ENCODE results near the gene SPON1. TPM values are rescaled to one million over a fixed set of nuclear protein-coding genes. Genes with fewer than 3 reads are reported as not detected.

Gene SPON1
- total and polyA plus RNA-seq, 8 donors: 9.3 to 122 (median 26.9) TPM

GRCh38 chr11:14264966-14265365, 302.4 kb downstream of the SPON1 start:
- WGBS, 5 donors: 89 to 98% (median 94%) methylated on average over 2 of the region's 2 CpGs
- intact Hi-C loops (cut with DNase I; ENCODE audit: low total_unique reads): no loop called here
- TF ChIP-seq POLR2AphosphoS5 (IDR thresholded peaks at IDR 0.05): no peak
- no peak for TF ChIP-seq POLR2A (IDR thresholded peaks at IDR 0.05)
- TF ChIP-seq CTCF (IDR thresholded peaks at IDR 0.05): no peak
- TF ChIP-seq EP300 (IDR thresholded peaks at IDR 0.05): no peak
- peaks cover 9 to 57% (median 26%) of the 10 kb centered on the region in 4 donors for H3K36me3 ChIP-seq
- no peaks in the 10 kb centered on the region for H3K27me3 ChIP-seq
- no peak overlapping the region for H3K27ac ChIP-seq
- H3K4me3 ChIP-seq: no peak overlapping the region
- H3K4me1 ChIP-seq: peaks cover 0 to 18% (median 12%) of the 10 kb centered on the region in 4 donors
- no peak for DNase-seq
- H3K9me3 ChIP-seq: no peaks in the 10 kb centered on the region

DNA sequence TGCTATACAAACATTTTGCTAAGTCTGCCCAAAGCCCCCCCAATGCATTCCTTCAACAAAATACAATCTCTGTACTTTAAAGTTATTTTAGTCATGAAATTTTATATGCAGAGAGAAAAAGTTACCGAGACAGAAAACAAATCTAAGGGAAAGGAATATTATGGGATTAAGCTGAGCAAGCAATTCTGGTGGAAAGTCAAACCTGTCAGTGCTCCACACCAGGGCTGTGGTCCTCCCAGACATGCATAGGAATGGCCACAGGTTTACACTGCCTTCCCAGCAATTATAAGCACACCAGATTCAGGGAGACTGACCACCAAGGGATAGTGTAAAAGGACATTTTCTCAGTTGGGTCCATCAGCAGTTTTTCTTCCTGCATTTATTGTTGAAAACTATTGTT, 304.1 kb downstream of the SPON1 start:
- H3K4me3 ChIP-seq: no peak overlapping the region
- WGBS, 5 donors: 80 to 91% (median 88%) methylated on average over 1 of the region's 1 CpG
- no peak overlapping the region for H3K27ac ChIP-seq

DNA sequence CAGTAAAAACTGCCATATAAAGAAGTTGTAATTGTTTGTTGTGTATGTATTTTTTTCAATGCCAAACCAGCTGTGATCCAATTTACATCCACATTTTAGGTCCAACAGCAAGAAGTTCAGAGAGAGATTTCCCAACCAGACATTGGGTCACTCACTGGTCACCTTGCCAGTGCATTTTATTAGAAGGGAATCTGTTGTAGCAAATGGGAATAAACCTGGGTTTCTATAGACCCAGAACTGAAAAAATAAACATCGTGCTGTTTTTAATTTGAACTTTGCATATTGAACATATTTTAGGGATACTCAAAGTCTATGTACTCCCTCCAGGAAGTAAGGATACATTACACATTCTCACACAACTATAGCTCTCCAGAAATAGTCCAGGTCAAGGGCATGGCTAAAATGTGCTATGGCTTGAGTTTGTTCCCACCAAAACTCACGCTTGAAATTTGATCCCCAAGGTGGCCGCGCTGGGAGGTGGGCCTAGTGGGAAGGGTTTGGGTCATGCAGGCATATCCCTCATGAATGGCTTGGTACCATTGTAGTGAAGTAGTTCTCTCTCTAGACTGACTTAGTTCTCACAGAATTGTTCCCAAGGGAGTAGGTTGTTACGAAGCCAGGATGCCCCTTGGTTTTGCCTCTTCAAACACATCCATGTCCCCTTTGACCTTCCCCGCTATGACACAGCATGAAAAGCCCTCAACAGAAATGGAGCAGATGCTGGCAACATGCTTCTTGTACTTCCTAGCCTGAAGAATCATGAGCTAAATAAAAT, 305.5 kb downstream of the SPON1 start:
- no peaks in the 10 kb centered on the region for H3K27me3 ChIP-seq
- DNase-seq: no peak
- H3K4me1 ChIP-seq: peaks cover 0 to 9% (median 0%) of the 10 kb centered on the region in 4 donors
- no peak overlapping the region for H3K4me3 ChIP-seq
- WGBS, 5 donors: 83 to 97% (median 91%) methylated on average over 6 of the region's 6 CpGs
- peaks cover 9 to 47% (median 20%) of the 10 kb centered on the region in 4 donors for H3K36me3 ChIP-seq
- TF ChIP-seq CTCF (IDR thresholded peaks at IDR 0.05) (no peak), EP300 (IDR thresholded peaks at IDR 0.05) (no peak), POLR2AphosphoS5 (IDR thresholded peaks at IDR 0.05) (no peak), POLR2A (IDR thresholded peaks at IDR 0.05) (no peak)
- no peak overlapping the region for H3K27ac ChIP-seq
- no peaks in the 10 kb centered on the region for H3K9me3 ChIP-seq
- intact Hi-C loops (cut with DNase I; ENCODE audit: low total_unique reads): no loop called here

More for the DNA sequence above, 304.1 kb downstream of the SPON1 start:
- H3K36me3 ChIP-seq: peaks cover 9 to 57% (median 25%) of the 10 kb centered on the region in 4 donors
- no peak for TF ChIP-seq POLR2AphosphoS5 (IDR thresholded peaks at IDR 0.05)
- no peak for TF ChIP-seq EP300 (IDR thresholded peaks at IDR 0.05)
- no peak for TF ChIP-seq CTCF (IDR thresholded peaks at IDR 0.05)
- no peak for TF ChIP-seq POLR2A (IDR thresholded peaks at IDR 0.05)
- no peaks in the 10 kb centered on the region for H3K9me3 ChIP-seq
- peaks cover 0 to 4% (median 2%) of the 10 kb centered on the region in 4 donors for H3K4me1 ChIP-seq
- DNase-seq: no peak
- intact Hi-C loops (cut with DNase I; ENCODE audit: low total_unique reads): no loop called here
- H3K27me3 ChIP-seq: no peaks in the 10 kb centered on the region

DNA sequence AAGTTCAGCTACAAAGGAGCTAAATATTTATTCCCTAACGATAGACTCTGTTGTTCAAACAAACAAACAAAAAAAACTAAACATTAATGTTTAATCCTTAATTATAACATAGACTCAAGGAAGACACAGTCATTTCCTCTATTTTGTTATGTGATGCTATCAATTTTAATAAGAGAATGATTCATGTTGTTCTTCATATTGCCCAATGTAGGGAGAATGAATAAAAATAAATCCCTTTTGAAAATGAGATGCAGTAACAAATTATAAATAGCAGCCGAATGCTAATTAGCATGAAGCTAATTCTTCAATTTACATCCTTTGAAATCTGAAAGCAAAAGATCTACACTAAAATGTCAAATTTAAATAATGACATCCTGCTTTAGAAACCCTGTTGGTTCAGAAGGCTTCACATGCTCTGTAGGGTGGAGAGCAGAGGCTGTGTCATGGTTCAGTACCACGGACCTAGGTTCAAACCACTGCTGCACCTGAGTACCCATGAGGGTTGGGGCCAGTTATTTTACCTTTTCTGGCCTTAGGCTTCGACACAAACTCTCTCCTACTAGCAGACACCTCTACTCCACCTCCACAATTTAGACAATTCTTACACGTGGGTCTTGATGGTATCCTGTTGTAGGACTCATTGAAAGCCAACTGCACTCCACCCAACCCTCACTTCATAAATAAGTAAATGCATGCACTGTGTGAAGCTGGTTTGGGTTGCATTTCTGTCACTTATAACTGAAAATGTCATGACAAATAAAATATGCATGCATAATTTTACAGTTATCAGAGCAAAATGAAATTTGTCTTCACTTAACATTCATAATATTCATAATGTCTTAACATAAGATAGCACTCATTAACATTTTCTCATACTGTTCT, 307.4 kb downstream of the SPON1 start:
- Histone ChIP-seq H3K36me3 (peaks cover 9 to 30% (median 20%) of the 10 kb centered on the region in 4 donors), H3K27me3 (no peaks in the 10 kb centered on the region), H3K4me1 (peaks cover 0 to 9% (median 0%) of the 10 kb centered on the region in 4 donors), H3K4me3 (no peak overlapping the region), H3K27ac (no peak overlapping the region), H3K9me3 (no peaks in the 10 kb centered on the region)
- no peak for DNase-seq
- intact Hi-C loops (cut with DNase I; ENCODE audit: low total_unique reads): no loop called here
- WGBS, 5 donors: 73 to 83% (median 77%) methylated on average over 5 of the region's 5 CpGs
- TF ChIP-seq POLR2AphosphoS5 (IDR thresholded peaks at IDR 0.05) (no peak), EP300 (IDR thresholded peaks at IDR 0.05) (no peak), POLR2A (IDR thresholded peaks at IDR 0.05) (no peak), CTCF (IDR thresholded peaks at IDR 0.05) (no peak)
